Stimulated activated CD4-positive, alpha-beta T cell treated with anti-CD3 and anti-CD28 coated beads, Interleukin-4, amount 100 ng/mL, for 48 hours (primary cell): ENCODE measurements around the gene ZPR1.
A peak's percentile ranks its signal among the peaks of the same experiment; 100 is the strongest.
"Not testable (repeated sequence)": the region's sequence is repeated elsewhere in the genome, so short reads cannot be mapped to it uniquely, and the experiment has no call there.

Experiments
- DNase-seq, 2 donors: peaks; one replicate each; pipeline ENCODE4 v3.0.0-alpha.2; 2020; ENCODE audit warnings: low read depth in 2 of 2

ZPR1 gene

GRCh38 chr11:116756044-116756443, 31.8 kb downstream of the ZPR1 start:
- DNase-seq, result not testable (repeated sequence)

GRCh38 chr11:116750070-116750718, 37.6 kb downstream of the ZPR1 start:
- DNase-seq, result no peak

GRCh38 chr11:116742104-116742503, 45.7 kb downstream of the ZPR1 start:
- DNase-seq, result no peak

GRCh38 chr11:116740741-116741140, 47.1 kb downstream of the ZPR1 start:
- no peak for DNase-seq

GRCh38 chr11:116738975-116739374, 48.8 kb downstream of the ZPR1 start:
- DNase-seq, result no peak

GRCh38 chr11:116736763-116737162, 51.1 kb downstream of the ZPR1 start:
- no peak for DNase-seq

GRCh38 chr11:116733969-116734508, 53.8 kb downstream of the ZPR1 start:
- no peak for DNase-seq

GRCh38 chr11:116733043-116733755, 54.6 kb downstream of the ZPR1 start:
- no peak for DNase-seq

- DNase-seq, result peak; percentile 47 to 53
Measured at GRCh38 chr11:116732271-116733042, 55.4 kb downstream of the ZPR1 start.

- no peak for DNase-seq
Measured at GRCh38 chr11:116731821-116732220, 56.0 kb downstream of the ZPR1 start.

GRCh38 chr11:116731097-116731761, 56.6 kb downstream of the ZPR1 start:
- no peak for DNase-seq

- no peak for DNase-seq
Measured at GRCh38 chr11:116730601-116731000, 57.2 kb downstream of the ZPR1 start.

GRCh38 chr11:116730241-116730561, 57.6 kb downstream of the ZPR1 start:
- no peak for DNase-seq

GRCh38 chr11:116729501-116730240, 58.2 kb downstream of the ZPR1 start:
- DNase-seq, result no peak

- DNase-seq, result no peak
Measured at GRCh38 chr11:116727990-116728389, 59.8 kb downstream of the ZPR1 start.

GRCh38 chr11:116725434-116726221, 62.2 kb downstream of the ZPR1 start:
- no peak for DNase-seq

GRCh38 chr11:116724813-116725212, 63.0 kb downstream of the ZPR1 start:
- no peak for DNase-seq
